HTR-8/SVneo (cell line): ENCODE measurements around the gene CAVIN2.

Experiments
- DNase-seq: peaks from one replicate; pipeline ENCODE4 v3.0.0; 2011; ENCODE audit warnings: low spot score, mixed read lengths; ENCODE audit not compliant: insufficient read length
- FAIRE-seq: peaks from 2 replicates; lab custom pipeline; 2011; peaks lifted over from hg19 to GRCh38; lab: Jason Lieb, UNC

CAVIN2 gene, protein sequence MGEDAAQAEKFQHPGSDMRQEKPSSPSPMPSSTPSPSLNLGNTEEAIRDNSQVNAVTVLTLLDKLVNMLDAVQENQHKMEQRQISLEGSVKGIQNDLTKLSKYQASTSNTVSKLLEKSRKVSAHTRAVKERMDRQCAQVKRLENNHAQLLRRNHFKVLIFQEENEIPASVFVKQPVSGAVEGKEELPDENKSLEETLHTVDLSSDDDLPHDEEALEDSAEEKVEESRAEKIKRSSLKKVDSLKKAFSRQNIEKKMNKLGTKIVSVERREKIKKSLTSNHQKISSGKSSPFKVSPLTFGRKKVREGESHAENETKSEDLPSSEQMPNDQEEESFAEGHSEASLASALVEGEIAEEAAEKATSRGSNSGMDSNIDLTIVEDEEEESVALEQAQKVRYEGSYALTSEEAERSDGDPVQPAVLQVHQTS

DNA sequence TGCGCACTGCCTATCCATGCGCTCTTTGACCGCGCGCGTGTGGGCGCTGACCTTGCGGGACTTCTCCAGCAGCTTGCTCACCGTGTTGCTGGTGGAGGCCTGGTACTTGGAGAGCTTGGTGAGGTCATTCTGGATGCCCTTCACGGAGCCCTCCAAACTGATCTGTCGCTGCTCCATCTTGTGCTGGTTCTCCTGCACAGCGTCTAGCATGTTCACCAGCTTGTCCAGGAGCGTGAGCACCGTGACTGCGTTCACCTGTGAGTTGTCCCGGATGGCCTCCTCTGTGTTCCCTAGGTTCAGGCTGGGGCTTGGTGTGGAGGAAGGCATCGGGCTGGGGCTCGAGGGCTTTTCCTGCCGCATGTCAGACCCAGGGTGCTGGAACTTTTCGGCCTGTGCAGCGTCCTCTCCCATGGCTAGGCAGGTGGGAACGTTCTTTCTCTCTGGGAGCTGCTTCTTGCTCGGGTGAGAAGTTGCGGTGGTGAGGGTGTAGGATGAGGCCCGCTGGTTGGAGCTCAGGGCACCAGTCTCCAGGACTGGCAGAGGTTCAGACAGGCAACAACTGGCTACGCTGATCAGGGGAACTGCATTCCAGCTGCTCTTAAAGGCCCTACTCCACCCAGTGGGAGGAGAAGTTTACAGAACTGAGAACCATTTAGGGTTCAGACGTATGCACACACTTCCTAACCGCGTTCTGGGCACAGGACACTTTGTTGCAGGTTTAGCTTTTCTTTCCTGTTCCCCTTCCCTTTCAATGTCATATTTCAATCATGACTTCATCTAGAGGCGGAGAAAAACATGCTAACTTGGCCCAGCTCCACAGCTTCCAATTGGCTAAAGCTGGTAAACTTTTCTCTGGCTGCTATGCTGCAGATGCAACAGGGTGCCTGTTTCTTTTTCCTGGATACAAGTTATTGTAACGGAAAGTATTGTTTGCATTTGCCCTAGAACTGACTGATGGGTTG is at the start of gene CAVIN2:
Gene CAVIN2, minus strand, starts transcription at position 574 of the 962 bp plus-strand sequence. Its CDS starts 163 bp downstream, at position 411.
- DNase-seq (no peak), FAIRE-seq (no peak)

DNA sequence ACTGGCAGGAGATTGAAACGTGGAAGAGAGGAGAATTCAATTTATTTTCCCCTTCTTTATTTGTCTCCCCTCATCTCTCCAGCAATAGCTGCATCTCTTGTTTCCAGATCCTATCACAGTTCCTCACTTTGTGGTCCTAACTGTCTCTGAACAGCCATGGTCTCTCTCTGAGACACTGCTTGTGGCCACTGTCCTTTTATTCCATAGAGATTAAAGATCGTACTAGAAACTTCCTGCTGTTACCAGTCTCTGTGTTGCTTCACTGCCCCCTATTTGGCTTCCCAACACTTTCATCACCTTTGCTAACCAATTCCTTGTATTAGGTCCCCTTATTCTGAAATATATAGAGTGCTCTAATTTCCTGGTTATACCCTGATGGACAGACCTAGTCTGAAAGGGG is 48.9 kb upstream of the CAVIN2 start:
- no peak for DNase-seq
- FAIRE-seq, result no peak

DNA sequence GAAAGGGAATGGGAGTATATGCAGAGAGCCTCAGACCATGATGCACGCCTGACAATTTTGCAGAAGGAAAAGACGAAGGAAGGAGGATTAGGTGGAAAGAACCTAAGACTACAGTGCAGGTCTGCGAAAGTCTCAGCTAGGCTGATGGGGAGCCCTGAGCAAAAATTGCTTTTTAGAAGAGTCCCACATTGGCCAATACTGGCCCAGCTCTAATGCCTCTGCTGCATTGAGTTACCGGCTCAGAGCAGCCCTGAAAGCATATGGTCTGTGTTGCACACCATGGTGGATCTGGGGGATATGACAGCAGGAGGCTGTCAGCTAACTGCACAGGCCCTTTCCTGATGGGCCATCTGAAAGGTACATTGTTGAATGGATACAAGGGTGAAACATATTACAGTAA is 48.3 kb upstream of the CAVIN2 start:
- FAIRE-seq (peak; percentile 68), DNase-seq (no peak)

DNA sequence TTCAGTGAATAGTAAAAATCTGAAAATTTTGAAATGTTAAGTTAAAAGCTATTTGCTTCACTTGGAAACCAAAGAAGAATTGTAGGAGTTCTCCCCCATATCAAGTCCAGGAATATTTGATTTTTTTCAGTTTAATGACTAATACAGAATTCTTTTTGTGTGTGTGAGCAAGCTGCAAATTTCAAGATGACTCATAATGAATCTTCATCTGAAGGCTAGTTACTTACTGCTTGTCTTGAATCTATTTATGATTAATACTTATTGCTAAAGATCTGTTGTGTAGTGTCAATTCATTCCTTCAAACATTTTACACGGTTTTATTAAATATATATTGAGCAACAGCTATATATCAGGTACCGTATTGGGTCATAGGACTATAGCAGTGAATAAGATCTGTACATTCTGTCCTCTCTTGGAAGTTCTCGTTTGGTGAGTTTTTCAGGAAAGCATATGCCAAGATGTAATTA is 47.8 kb upstream of the CAVIN2 start:
- FAIRE-seq (no peak), DNase-seq (peak; percentile 55)

DNA sequence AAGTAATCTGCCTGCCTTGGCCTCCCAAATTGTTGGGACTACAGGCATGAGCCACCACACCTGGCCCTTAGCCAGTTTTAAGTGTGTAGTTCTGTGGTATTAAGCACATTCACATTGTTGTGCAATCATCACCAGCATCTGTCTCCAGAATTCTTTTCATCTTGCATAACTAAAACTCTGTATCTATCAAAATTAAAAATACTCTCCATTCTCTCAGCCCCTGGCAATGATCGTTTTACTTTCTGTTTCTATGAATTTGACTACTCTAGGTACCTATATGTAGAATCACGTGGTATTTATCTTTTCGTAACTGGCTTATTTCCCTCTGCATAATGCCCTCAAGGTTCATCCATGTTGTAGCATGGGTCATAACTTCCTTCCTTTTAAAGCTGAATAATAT is 45.5 kb upstream of the CAVIN2 start:
- DNase-seq (no peak), FAIRE-seq (peak; percentile 51)

DNA sequence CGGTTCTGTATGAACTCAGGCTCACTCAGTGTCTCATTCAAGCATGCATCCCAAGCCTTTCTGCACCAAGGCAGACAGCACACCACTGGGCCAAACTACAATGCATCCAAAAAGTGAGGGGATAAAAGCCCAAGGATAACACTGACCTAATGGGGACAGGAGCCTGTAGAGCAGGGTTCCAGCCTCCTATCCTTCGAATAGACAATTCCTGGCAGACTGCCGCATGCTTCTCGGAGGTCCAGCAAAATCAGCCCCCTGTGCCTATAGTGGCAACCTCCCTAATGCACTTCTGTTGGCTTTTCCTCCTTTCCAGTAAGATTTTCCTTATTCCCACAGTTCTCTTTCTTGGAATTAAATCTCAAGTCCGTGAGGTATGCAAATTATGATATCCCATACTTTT is 44.8 kb upstream of the CAVIN2 start:
- DNase-seq, result no peak
- no peak for FAIRE-seq

DNA sequence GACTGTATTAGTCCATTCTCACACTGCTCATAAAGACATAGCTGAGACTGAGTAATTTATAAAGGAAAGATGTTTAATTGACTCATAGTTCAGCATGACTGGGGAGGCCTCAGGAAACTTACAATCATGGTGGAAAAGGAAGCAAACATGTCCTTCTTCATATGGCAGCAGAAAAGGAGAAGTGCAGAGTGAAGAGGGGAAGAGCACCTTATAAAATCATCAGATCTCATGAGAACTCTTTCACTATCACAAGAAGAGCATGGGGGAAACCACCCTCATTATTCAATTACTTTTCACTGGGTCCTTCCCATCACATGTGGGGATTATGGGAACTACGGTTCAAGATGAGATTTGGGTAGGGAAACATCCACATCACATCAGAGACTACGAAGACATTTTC is 43.0 kb upstream of the CAVIN2 start:
- DNase-seq (no peak), FAIRE-seq (no peak)

DNA sequence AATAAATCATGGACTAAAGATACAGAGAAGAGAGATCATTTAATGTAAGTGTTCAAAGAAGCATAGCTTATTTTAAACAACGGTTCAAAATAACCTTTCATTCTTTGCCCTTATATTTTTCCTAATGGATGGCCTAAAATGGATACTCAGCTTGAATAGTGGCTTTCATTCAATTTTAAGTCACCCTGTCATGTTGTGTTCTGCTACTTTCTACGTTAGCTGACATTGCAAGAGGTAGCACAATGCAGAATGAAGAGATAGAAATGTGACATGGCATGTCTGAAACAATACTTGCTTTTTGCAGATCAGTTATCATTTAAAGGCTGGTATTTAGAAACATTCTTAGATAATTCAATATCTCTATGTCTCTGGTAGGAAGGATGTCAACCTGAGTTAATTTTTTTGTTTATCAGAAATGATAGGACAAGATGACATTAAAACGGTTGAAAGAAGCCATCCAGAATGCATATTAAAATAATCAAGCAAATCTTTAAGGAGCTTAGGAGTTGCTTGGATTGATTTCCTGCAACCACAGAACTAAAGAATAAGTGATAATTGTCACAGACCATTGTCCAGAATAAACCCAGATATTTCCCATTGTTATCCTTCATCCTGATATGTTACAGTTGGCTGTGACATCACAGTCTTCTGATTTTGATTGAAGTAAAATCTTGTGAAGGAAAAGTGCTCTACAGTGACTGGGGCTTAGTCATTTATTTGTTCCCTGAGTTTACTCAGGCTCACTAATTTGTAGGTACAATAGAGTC is 41.7 kb upstream of the CAVIN2 start:
- no peak for DNase-seq
- FAIRE-seq, result no peak

DNA sequence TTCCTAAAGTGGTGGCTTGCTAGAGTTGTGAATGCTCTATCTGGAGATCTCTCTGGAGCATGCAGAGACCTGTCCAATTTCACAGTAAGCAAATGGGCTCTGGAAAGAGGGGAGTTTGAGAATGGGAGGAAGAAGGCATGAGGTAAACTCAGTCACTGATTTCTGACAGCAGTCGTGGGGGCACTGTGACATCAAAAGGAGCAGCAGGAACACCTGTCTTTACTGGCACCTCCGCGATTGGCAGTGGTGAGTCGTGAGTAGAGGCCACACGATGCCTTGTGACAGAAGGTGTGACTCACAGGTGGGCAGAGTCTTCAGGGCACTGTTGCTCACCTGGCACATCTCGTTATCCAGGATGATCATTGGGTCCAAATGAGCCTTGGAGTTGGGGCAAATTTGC is 38.8 kb upstream of the CAVIN2 start:
- DNase-seq, result no peak
- peak; percentile 84 for FAIRE-seq

DNA sequence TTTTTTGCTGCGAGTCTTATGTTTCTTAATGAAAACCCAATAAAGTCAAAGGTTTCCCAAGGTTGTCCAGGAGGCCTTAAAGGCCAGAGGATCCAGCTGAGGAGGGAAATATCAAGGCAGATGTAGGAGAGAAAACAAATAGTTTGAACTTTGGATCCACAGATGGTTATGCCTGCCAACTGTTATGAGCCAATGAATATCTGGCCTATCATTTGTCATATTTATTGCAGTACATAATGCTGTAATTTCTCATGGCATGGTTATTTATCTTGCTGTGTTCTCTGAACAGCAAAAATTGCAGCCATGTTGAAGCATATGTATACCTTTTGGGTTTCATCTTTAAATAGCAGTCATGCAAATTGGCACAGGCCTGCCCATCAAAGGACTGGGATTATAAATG is 38.2 kb upstream of the CAVIN2 start:
- FAIRE-seq (no peak), DNase-seq (no peak)

DNA sequence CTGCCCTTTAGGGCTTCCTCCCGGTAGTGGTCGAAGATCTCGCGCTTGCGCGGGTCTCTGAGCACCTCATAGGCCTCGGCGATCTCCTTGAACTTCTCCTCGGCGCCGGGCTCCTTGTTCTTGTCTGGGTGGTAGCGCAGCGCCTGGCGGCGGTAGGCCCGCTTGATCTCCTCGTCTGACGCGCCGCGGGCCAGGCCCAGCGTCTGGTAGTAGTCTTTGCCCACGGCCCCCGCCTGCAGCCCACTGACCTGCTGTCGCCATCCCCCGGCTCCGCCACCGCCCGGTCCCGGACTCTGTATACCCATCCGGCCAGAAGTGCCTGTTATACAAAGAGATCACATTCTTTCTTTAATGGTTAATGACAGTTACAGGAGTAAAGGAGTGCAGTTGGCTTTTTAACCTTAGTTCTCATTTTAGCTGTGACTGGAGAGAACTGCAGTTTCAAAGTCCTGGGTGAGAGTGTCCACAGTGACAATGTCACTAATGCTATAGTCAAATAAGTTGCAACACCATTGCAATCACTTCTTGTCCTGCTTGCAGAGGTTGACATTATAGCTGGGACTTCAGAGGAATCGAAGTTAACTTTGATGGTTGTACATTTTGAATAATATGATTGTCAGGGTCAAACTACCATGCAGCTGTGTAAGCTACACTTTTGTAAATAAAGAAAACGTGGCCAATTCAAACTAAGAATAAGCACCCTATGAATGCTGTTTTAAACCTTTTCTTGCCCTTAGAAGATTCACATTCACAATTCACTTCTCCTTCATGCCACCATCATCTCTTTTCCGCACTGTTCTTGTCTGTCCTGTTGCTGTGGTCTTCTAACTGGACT is 35.3 kb upstream of the CAVIN2 start:
- FAIRE-seq (no peak), DNase-seq (no peak)

DNA sequence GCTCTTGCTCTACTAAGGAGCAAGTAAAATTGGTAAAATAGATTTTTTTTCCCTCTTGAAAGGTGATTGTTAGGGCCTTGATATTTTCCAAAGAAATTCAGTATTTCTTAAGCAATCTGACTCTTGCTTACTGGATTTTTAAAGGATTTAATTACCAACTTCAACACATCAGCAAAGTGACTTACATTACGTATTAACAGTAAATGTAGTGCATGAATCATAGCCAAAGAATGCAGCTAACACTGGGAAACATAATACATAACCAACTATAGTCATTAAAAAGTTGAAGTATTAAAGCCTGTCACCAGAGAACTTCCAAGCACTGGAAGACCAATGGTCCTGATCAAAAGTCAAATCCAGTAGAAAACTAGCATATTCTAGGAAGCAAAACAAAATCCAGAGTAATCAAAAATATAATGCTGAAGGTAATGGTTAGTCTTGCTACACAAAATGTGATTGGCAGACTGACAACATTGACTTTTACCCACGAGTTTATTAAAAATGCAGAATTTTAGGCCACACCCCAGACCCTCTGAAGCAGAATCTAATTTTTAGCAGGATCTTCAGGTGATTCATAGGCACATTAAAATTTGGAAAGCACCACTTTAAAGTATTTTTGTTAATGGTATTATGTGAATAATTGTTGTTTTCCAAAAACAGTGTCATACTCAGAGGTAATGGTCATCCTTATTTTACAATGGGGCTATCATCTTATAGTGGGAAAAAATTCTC is 31.8 kb upstream of the CAVIN2 start:
- FAIRE-seq, result peak; percentile 28
- DNase-seq, result peak; percentile 76

DNA sequence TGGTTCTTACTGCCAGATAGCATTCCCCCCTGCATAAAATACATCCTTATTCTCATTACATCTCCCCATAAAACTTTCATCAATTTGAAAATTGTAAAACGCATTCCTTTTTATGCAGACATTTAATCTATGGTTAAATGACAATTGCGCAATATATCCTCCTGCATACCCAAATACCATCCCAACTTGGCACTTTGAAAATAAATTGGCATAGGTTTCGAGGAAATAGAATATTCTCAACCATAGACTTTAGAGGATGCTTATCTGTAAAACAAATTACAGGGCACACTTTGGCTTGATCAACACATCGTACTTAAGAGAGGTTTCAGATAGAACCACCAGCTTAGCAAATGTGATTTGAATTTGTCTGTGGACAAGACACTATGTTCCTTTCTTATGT is 31.0 kb upstream of the CAVIN2 start:
- FAIRE-seq (no peak), DNase-seq (no peak)

DNA sequence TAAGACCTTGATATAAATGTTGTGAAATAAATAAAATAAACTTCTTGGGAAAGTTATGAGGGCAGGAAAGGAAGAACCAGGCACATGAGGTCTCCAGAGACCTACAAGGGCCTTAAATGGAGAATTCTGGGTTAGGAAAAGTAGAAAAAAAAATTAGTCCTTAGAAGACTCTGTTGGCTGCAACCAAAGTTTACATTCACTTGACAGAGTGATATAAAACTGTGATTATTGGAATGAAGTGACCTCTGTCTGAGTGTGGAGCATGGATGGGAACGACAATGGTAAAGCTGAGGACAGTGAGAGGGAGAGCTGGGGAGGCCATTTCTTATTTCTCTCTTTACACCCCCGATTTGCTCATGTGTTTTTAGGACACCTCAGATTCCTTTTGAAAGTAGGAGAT is 29.0 kb upstream of the CAVIN2 start:
- FAIRE-seq (no peak), DNase-seq (no peak)

DNA sequence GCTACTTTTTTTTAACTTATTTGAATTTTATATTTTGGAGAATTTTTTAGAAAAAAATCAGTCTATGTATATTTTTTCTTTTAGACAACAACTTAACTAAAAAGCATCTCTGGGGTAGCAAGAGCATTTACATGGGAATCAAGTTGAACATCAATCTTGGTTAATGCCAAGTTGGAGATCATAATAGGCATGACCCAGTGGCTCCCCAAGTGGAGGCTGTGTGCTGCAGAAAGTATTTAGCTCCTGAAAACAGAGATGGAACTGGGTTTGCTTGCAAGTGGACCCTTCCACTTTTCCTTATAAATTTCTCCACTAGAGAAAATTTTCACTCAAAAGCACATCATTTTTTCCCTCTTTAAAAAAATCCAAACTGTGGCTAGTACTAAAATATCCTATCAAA is 23.9 kb upstream of the CAVIN2 start:
- FAIRE-seq, result no peak
- DNase-seq, result no peak

DNA sequence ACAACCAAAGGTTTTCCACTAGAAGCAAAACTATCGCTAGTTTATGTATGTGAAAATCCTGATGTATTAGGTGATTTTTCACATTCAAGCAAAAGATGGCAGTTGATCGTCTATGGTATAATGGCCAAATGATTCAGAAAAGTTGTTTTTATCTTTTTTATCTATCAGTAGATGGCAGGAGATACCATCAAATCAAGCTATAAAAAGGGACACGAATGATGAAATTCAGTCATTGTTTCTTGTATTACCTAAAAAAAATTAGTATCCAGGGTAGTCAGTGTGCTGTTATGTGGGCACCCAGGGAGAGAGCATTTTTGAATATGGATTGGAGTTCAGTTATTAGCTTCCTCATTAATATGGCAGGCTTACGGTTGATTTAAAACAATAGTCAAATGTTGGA is 22.9 kb upstream of the CAVIN2 start:
- DNase-seq (no peak), FAIRE-seq (no peak)

DNA sequence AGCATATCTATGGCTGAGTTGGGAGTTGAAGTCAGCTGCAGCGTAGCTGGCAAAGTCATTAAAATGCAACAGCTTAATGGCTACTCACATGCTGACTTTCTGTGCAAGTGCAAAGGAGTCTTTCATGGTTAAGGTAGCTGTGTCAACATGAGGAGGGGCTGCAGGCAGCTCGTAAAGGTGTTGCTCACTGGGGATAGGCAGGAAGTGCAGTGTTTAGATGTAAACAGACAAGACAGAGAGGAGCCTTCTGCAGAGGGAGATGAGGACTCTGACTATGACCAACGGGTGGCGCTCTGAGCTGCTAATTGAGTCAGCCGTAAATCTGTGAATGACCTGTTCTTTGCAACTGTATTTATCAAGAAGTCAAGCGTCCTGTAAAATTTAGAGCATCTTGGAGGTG is 22.3 kb upstream of the CAVIN2 start:
- no peak for DNase-seq

DNA sequence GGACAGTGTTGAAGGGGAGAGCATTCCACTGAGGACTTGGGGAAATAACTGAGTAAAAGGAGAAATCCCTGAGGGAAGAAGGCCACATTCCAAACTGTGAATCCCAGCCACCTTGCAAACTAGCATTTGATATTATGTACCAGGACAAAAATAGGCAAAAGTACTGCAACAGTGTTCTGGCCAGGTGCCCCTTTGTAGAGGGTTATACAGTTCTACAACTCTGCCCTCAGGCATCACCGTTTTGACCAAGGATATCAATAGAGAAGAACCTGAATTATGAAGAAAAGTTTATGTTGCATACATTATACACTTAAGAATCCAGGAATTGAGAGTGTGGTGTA is 20.6 kb upstream of the CAVIN2 start:
- FAIRE-seq (no peak), DNase-seq (no peak)

More for the DNA sequence above, 22.3 kb upstream of the CAVIN2 start:
- FAIRE-seq, result peak; percentile 85
